Measurements from ENCODE around the gene AMZ2. TPM values are rescaled to one million over a fixed set of nuclear protein-coding genes. Genes with fewer than 3 reads are reported as not detected.

The AMZ2 gene
- total and polyA plus RNA-seq, 2 of the 8 experiments (the other 6 are each of a cell fraction or from before 2014, with no cell fraction given) = 49.5 to 71.0 TPM

DNA sequence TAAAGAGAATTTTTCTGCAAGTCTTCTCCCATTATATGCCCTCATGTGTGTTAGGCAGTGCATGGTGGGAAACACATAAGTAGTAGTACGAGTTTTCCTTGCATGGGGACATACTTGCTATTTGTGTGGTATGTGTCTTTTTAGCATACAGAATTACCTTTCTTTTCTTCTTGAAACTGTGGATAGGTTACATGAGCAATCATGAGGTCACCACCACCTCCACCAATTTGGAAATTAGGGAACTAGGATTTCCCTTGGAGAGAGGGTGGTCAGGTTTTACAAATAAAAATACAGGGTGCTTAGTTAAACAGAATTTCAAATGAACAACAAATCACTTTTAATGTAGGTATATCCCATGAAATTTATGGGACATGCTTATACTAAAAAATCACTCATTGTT is 16.3 kb upstream of the AMZ2 start (continued):
- TF ChIP-seq, protein P1, sequence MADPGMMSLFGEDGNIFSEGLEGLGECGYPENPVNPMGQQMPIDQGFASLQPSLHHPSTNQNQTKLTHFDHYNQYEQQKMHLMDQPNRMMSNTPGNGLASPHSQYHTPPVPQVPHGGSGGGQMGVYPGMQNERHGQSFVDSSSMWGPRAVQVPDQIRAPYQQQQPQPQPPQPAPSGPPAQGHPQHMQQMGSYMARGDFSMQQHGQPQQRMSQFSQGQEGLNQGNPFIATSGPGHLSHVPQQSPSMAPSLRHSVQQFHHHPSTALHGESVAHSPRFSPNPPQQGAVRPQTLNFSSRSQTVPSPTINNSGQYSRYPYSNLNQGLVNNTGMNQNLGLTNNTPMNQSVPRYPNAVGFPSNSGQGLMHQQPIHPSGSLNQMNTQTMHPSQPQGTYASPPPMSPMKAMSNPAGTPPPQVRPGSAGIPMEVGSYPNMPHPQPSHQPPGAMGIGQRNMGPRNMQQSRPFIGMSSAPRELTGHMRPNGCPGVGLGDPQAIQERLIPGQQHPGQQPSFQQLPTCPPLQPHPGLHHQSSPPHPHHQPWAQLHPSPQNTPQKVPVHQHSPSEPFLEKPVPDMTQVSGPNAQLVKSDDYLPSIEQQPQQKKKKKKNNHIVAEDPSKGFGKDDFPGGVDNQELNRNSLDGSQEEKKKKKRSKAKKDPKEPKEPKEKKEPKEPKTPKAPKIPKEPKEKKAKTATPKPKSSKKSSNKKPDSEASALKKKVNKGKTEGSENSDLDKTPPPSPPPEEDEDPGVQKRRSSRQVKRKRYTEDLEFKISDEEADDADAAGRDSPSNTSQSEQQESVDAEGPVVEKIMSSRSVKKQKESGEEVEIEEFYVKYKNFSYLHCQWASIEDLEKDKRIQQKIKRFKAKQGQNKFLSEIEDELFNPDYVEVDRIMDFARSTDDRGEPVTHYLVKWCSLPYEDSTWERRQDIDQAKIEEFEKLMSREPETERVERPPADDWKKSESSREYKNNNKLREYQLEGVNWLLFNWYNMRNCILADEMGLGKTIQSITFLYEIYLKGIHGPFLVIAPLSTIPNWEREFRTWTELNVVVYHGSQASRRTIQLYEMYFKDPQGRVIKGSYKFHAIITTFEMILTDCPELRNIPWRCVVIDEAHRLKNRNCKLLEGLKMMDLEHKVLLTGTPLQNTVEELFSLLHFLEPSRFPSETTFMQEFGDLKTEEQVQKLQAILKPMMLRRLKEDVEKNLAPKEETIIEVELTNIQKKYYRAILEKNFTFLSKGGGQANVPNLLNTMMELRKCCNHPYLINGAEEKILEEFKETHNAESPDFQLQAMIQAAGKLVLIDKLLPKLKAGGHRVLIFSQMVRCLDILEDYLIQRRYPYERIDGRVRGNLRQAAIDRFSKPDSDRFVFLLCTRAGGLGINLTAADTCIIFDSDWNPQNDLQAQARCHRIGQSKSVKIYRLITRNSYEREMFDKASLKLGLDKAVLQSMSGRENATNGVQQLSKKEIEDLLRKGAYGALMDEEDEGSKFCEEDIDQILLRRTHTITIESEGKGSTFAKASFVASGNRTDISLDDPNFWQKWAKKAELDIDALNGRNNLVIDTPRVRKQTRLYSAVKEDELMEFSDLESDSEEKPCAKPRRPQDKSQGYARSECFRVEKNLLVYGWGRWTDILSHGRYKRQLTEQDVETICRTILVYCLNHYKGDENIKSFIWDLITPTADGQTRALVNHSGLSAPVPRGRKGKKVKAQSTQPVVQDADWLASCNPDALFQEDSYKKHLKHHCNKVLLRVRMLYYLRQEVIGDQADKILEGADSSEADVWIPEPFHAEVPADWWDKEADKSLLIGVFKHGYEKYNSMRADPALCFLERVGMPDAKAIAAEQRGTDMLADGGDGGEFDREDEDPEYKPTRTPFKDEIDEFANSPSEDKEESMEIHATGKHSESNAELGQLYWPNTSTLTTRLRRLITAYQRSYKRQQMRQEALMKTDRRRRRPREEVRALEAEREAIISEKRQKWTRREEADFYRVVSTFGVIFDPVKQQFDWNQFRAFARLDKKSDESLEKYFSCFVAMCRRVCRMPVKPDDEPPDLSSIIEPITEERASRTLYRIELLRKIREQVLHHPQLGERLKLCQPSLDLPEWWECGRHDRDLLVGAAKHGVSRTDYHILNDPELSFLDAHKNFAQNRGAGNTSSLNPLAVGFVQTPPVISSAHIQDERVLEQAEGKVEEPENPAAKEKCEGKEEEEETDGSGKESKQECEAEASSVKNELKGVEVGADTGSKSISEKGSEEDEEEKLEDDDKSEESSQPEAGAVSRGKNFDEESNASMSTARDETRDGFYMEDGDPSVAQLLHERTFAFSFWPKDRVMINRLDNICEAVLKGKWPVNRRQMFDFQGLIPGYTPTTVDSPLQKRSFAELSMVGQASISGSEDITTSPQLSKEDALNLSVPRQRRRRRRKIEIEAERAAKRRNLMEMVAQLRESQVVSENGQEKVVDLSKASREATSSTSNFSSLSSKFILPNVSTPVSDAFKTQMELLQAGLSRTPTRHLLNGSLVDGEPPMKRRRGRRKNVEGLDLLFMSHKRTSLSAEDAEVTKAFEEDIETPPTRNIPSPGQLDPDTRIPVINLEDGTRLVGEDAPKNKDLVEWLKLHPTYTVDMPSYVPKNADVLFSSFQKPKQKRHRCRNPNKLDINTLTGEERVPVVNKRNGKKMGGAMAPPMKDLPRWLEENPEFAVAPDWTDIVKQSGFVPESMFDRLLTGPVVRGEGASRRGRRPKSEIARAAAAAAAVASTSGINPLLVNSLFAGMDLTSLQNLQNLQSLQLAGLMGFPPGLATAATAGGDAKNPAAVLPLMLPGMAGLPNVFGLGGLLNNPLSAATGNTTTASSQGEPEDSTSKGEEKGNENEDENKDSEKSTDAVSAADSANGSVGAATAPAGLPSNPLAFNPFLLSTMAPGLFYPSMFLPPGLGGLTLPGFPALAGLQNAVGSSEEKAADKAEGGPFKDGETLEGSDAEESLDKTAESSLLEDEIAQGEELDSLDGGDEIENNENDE (IDR thresholded peaks at IDR 0.05; ENCODE audit: insufficient replicate concordance, low read length) = no peak
- TF ChIP-seq NANOG (IDR thresholded peaks at IDR 0.05; ENCODE audit: insufficient read depth, low read depth, low read length, poor library complexity, severe bottlenecking) = no peak
- no peak for TF ChIP-seq KDM5A (IDR thresholded peaks at IDR 0.05; ENCODE audit: low read length)
- no peak for TF ChIP-seq FOSL1 (IDR thresholded peaks at IDR 0.05; ENCODE audit: insufficient read depth, low read depth, low read length)
- TF ChIP-seq SP2 (IDR thresholded peaks at IDR 0.05; ENCODE audit: low read length) = no peak

Data from H1 (cell line).